ENCODE results near the gene PRR5.

PRR5 gene

GRCh38 chr22:44663256-44663999 is 38.6 kb upstream of the PRR5 start:
- Histone ChIP-seq H3K4me2 (ENCODE audit: low read length) (no peak overlapping the region), H2AFZ (ENCODE audit: low read depth, low read length) (no peak overlapping the region), H3K9ac (ENCODE audit: low read length) (no peak overlapping the region), H3K4me1 (ENCODE audit: low read length) (0 out of 2 replicates have a peak, but pooled peaks cover 4% of the 10 kb centered on the region), H3K9me3 (ENCODE audit: insufficient read depth, low read length) (no peaks in the 10 kb centered on the region), H4K20me1 (ENCODE audit: insufficient read depth, low read length) (no peaks in the 10 kb centered on the region), H3K27me3 (ENCODE audit: low read depth, low read length) (peaks cover 12% of the 10 kb centered on the region), H3K36me3 (replicated peaks; ENCODE audit: low read depth, low read length) (no peaks in the 10 kb centered on the region), H3K79me2 (ENCODE audit: low read length) (no peaks in the 10 kb centered on the region), H3K27ac (ENCODE audit: low read length) (no peak overlapping the region), H3K4me3 (ENCODE audit: low read length) (no peak overlapping the region)
- TF ChIP-seq EZH2phosphoT487 (IDR thresholded peaks at IDR 0.05; ENCODE audit: low read depth), result no peak

- H3K36me3 ChIP-seq (replicated peaks; ENCODE audit: low read depth, low read length), result no peaks in the 10 kb centered on the region
- no peaks in the 10 kb centered on the region for H4K20me1 ChIP-seq (ENCODE audit: insufficient read depth, low read length)
- TF ChIP-seq EZH2phosphoT487 (IDR thresholded peaks at IDR 0.05; ENCODE audit: low read depth) (no peak), CTCF (IDR thresholded peaks at IDR 0.05; ENCODE audit: low read depth, low read length) (no peak)
- H3K4me3 ChIP-seq (ENCODE audit: low read length), result no peak overlapping the region
- H3K79me2 ChIP-seq (ENCODE audit: low read length), result no peaks in the 10 kb centered on the region
- no peaks in the 10 kb centered on the region for H3K9me3 ChIP-seq (ENCODE audit: insufficient read depth, low read length)
- H3K9ac ChIP-seq (ENCODE audit: low read length), result no peak overlapping the region
- H3K4me2 ChIP-seq (ENCODE audit: low read length), result no peak overlapping the region
- H3K27ac ChIP-seq (ENCODE audit: low read length), result no peak overlapping the region
- H3K27me3 ChIP-seq (ENCODE audit: low read depth, low read length), result peaks cover 12% of the 10 kb centered on the region
- H2AFZ ChIP-seq (ENCODE audit: low read depth, low read length), result no peak overlapping the region
- 0 out of 2 replicates have a peak, but pooled peaks cover 4% of the 10 kb centered on the region for H3K4me1 ChIP-seq (ENCODE audit: low read length)
Measured at GRCh38 chr22:44664149-44664548, 37.9 kb upstream of the PRR5 start.

- Histone ChIP-seq H2AFZ (ENCODE audit: low read depth, low read length) (no peak overlapping the region), H3K27me3 (ENCODE audit: low read depth, low read length) (peaks cover 8% of the 10 kb centered on the region), H3K9me3 (ENCODE audit: insufficient read depth, low read length) (no peaks in the 10 kb centered on the region), H3K4me3 (ENCODE audit: low read length) (no peak overlapping the region), H3K4me2 (ENCODE audit: low read length) (no peak overlapping the region), H3K9ac (ENCODE audit: low read length) (no peak overlapping the region), H3K27ac (ENCODE audit: low read length) (no peak overlapping the region), H3K79me2 (ENCODE audit: low read length) (no peaks in the 10 kb centered on the region), H3K4me1 (ENCODE audit: low read length) (0 out of 2 replicates have a peak, but pooled peaks cover 4% of the 10 kb centered on the region), H3K36me3 (replicated peaks; ENCODE audit: low read depth, low read length) (no peaks in the 10 kb centered on the region), H4K20me1 (ENCODE audit: insufficient read depth, low read length) (no peaks in the 10 kb centered on the region)
- TF ChIP-seq EZH2phosphoT487 (IDR thresholded peaks at IDR 0.05; ENCODE audit: low read depth) (no peak), CTCF (IDR thresholded peaks at IDR 0.05; ENCODE audit: low read depth, low read length) (no peak)
Measured at GRCh38 chr22:44665115-44665514, 36.9 kb upstream of the PRR5 start.

GRCh38 chr22:44666207-44666585 is 35.8 kb upstream of the PRR5 start:
- no peak overlapping the region for H3K4me2 ChIP-seq (ENCODE audit: low read length)
- 0 out of 2 replicates have a peak, but pooled peaks cover 4% of the 10 kb centered on the region for H3K4me1 ChIP-seq (ENCODE audit: low read length)
- H3K79me2 ChIP-seq (ENCODE audit: low read length), result no peaks in the 10 kb centered on the region
- TF ChIP-seq EZH2phosphoT487 (IDR thresholded peaks at IDR 0.05; ENCODE audit: low read depth) (no peak), CTCF (IDR thresholded peaks at IDR 0.05; ENCODE audit: low read depth, low read length) (no peak)
- H3K27me3 ChIP-seq (ENCODE audit: low read depth, low read length), result peaks cover 15% of the 10 kb centered on the region
- H3K9me3 ChIP-seq (ENCODE audit: insufficient read depth, low read length), result no peaks in the 10 kb centered on the region
- no peak overlapping the region for H3K27ac ChIP-seq (ENCODE audit: low read length)
- H2AFZ ChIP-seq (ENCODE audit: low read depth, low read length), result no peak overlapping the region
- H3K9ac ChIP-seq (ENCODE audit: low read length), result no peak overlapping the region
- no peaks in the 10 kb centered on the region for H4K20me1 ChIP-seq (ENCODE audit: insufficient read depth, low read length)
- no peaks in the 10 kb centered on the region for H3K36me3 ChIP-seq (replicated peaks; ENCODE audit: low read depth, low read length)
- H3K4me3 ChIP-seq (ENCODE audit: low read length), result no peak overlapping the region

Measured in OCI-LY3 (cell line).